ENCODE measurements around the gene TTC24. TPM values are rescaled to one million over a fixed set of nuclear protein-coding genes. Genes with fewer than 3 reads are reported as not detected.

The TTC24 gene
- total and polyA plus RNA-seq, 10 of the 15 experiments (the other 5 are each of a cell fraction or from before 2014, with no cell fraction given): 0.05 to 6.4 (median 2.9) TPM; not detected in 1

- TF ChIP-seq TCF7 (IDR thresholded peaks at IDR 0.05; ENCODE audit: borderline replicate concordance): no peak
- no peak for TF ChIP-seq FOXK2 (IDR thresholded peaks at IDR 0.05)
- no peak for TF ChIP-seq SIN3A (IDR thresholded peaks at IDR 0.05; ENCODE audit: low read depth, low read length)
- TF ChIP-seq IKZF2 (IDR thresholded peaks at IDR 0.05): no peak
These were observed 39.5 kb downstream of the TTC24 start, which contains the start of gene HAPLN2 (continued) for GRCh38 chr1:156618853-156619581.

- ChIA-PET POLR2A (no interaction called here), CTCF (interaction anchor here (1.1 to 3.0 kb wide), 15 partner anchors 8 to 241 kb away, joined by 3 to 16 read pairs (median 5); partner anchors contain the start of genes CRABP2 and NTRK1), RAD21 (ENCODE audit: unreplicated experiment) (interaction anchor here (1.1 to 1.2 kb wide), 2 partner anchors 39 to 106 kb away, joined by 3 read pairs; no protein-coding TSS in a partner anchor), SMC1A (ENCODE audit: uncharacterized antibody, unreplicated experiment) (interaction anchor here (0.8 to 1.3 kb wide), 2 partner anchors 45 to 65 kb away, joined by 3 to 4 read pairs; no protein-coding TSS in a partner anchor)
- Histone ChIP-seq H3K36me3 (ENCODE audit: control insufficient read depth in 2 of 2, insufficient read depth in 2 of 2, low read length in 1 of 2) (no peaks in the 10 kb centered on the region), H3K9ac (ENCODE audit: control insufficient read depth, insufficient read depth, low read length) (no peak overlapping the region), H3K27ac (ENCODE audit: control insufficient read depth, insufficient read depth) (no peak overlapping the region), H3K27me3 (replicated peaks in 1 of 2; ENCODE audit: control insufficient read depth in 2 of 2, insufficient read depth in 2 of 2, low read length in 1 of 2) (peaks cover 10 to 15% of the 10 kb centered on the region in 2 experiments), H3K4me3 (no peak overlapping the region), H4K20me1 (ENCODE audit: control insufficient read depth, insufficient read depth) (no peaks in the 10 kb centered on the region), H2AFZ (ENCODE audit: control insufficient read depth, low read depth, low read length) (no peak overlapping the region), H3K4me2 (ENCODE audit: control insufficient read depth, insufficient read depth) (no peak overlapping the region), H3K9me3 (replicated peaks; ENCODE audit: control insufficient read depth, insufficient read depth, low read length) (no peaks in the 10 kb centered on the region), H3K79me2 (ENCODE audit: control insufficient read depth, insufficient read depth, low read length) (no peaks in the 10 kb centered on the region), H3K4me1 (ENCODE audit: control insufficient read depth, insufficient read depth, low read length) (no peaks in the 10 kb centered on the region; the same call in 1 of the 2 replicates)
- FAIRE-seq: no peak
- no TSS peak for BruUV-seq (replicated peaks)
- DNase-seq (ENCODE audit: low read depth, low spot score): no peak
- in situ Hi-C loops (cut with MboI) (no loop called here), intact Hi-C loops (cut with micrococcal nuclease; ENCODE audit: unreplicated experiment) (no loop called here)
- 2% methylated on average over 6 of the region's 6 CpGs for WGBS (ENCODE audit: insufficient coverage, insufficient replicate concordance, low lambda C conversion rate, missing lambda C conversion rate)
- no peak for ATAC-seq
- TF ChIP-seq, protein P1, sequence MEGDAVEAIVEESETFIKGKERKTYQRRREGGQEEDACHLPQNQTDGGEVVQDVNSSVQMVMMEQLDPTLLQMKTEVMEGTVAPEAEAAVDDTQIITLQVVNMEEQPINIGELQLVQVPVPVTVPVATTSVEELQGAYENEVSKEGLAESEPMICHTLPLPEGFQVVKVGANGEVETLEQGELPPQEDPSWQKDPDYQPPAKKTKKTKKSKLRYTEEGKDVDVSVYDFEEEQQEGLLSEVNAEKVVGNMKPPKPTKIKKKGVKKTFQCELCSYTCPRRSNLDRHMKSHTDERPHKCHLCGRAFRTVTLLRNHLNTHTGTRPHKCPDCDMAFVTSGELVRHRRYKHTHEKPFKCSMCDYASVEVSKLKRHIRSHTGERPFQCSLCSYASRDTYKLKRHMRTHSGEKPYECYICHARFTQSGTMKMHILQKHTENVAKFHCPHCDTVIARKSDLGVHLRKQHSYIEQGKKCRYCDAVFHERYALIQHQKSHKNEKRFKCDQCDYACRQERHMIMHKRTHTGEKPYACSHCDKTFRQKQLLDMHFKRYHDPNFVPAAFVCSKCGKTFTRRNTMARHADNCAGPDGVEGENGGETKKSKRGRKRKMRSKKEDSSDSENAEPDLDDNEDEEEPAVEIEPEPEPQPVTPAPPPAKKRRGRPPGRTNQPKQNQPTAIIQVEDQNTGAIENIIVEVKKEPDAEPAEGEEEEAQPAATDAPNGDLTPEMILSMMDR (IDR thresholded peaks at IDR 0.05 in 2 of 3, conservative IDR thresholded peaks at IDR 0.05 in 1 of 3; ENCODE audit: control insufficient read depth in 2 of 3, extremely low read depth in 1 of 3, insufficient read depth in 1 of 3, low read depth in 3 of 3, low read length in 3 of 3): no peak
- TF ChIP-seq FOS (IDR thresholded peaks at IDR 0.05; ENCODE audit: borderline replicate concordance, extremely low read depth, insufficient read length) (no peak), BCL11A (IDR thresholded peaks at IDR 0.05; ENCODE audit: low read depth, low read length) (no peak), RCOR1 (conservative IDR thresholded peaks at IDR 0.05; ENCODE audit: low read depth, low read length) (no peak), BRCA1 (IDR thresholded peaks at IDR 0.05; ENCODE audit: low read depth, low read length) (no peak), ZBED1 (IDR thresholded peaks at IDR 0.05; ENCODE audit: borderline replicate concordance) (no peak), MEF2A (IDR thresholded peaks at IDR 0.05; ENCODE audit: insufficient read depth, low read depth, low read length) (no peak), CHD2 (IDR thresholded peaks at IDR 0.05; ENCODE audit: borderline replicate concordance, low read depth, low read length) (no peak), ASH2L (IDR thresholded peaks at IDR 0.05; ENCODE audit: borderline replicate concordance, low read depth) (no peak), USF1 (IDR thresholded peaks at IDR 0.05; ENCODE audit: borderline replicate concordance, extremely low read length, insufficient read depth, low read depth, low read length) (no peak), STAT1 (conservative IDR thresholded peaks at IDR 0.05) (no peak), E2F8 (IDR thresholded peaks at IDR 0.05; ENCODE audit: low read depth, partially characterized antibody) (no peak), POLR2AphosphoS5 (IDR thresholded peaks at IDR 0.05; ENCODE audit: low read length) (no peak)
These were observed 40.0 kb downstream of the TTC24 start for GRCh38 chr1:156619582-156619955.

Measured in GM12878 (cell line).